Measurements from ENCODE around the gene RNF152.
A peak's percentile ranks its signal among the peaks of the same experiment; 100 is the strongest.

The RNF152 gene, protein sequence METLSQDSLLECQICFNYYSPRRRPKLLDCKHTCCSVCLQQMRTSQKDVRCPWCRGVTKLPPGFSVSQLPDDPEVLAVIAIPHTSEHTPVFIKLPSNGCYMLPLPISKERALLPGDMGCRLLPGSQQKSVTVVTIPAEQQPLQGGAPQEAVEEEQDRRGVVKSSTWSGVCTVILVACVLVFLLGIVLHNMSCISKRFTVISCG

GRCh38 chr18:61892683-61893308 is at the start of gene RNF152:
Gene RNF152 (minus strand): TSS chr18:61893007. CDS start chr18:61816463, 76,544 bp downstream.
- no peak for DNase-seq (ENCODE audit: low spot score)

GRCh38 chr18:61941948-61942471 is 49.2 kb upstream of the RNF152 start:
- DNase-seq (ENCODE audit: low spot score), result no peak

DNA sequence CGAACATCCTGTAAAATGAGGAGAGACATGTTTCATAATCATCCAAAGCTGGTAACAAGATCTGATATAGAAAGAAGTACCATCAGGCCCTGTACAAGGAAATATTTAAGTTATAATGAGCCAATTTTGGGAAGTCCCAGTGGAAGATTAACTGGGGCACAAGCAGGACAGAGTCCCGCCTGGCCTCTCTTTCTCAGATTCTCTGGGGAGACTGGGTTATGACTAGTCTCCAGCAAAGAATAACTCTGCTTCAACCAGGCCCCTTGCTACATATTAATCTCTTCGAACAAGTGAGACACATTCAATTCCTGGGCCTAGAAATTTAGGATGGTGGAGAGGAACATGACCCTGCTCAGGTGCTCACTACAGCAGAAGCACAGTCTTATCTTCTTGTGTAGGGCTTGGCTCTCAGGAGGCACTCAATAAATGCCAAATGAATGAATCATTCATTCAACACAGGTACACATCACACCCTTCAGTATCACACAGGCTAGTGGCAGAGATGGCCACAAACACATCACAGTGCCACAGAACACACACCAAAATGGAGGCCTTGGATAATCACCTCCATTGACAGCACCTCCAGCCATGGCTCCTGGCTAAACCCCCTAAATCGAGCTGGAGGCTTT is 46.4 kb upstream of the RNF152 start:
- no peak for DNase-seq (ENCODE audit: low spot score)

DNA sequence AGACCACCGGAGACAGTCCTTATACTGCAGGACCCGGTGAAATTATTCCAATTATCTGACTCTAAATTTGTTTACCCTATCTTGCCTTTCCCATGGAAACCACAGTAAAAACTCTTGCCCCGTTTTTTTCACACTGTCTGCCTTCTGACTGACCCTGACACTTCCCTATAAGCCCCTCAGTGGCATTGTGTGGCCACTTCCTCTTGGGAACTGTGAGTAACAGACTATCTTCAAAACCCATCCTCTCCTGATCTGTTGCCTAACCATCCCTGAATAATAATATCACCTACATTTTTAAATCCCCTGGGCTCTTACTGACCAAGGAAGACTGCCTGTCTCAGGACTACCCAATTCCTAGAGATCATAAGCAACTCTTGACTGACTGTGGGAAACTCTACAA is 42.6 kb upstream of the RNF152 start:
- DNase-seq (ENCODE audit: low spot score), result no peak

GRCh38 chr18:61931654-61932379 is 39.0 kb upstream of the RNF152 start:
- no peak for DNase-seq (ENCODE audit: low spot score)

- no peak for DNase-seq (ENCODE audit: low spot score)
Observed at GRCh38 chr18:61929881-61930640, 37.3 kb upstream of the RNF152 start.

DNA sequence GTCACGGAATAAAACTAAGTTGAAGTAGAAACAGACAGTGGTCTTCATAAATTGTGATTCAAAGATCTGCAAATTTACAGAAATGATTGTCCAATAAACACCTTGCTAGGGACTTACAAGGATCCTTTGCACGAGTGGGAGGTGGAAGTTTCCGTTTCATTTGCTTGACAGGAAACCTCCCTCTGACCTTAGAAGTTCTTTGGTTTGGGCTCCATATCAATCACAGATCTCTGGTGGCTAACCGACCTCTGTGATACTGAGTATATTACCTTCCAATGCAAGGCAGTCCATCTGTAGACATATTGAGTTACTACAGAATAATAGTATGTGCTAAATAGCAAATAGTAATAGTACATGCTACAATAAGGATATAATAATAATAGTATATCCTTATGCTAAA is 33.7 kb upstream of the RNF152 start:
- DNase-seq (ENCODE audit: low spot score), result no peak

DNA sequence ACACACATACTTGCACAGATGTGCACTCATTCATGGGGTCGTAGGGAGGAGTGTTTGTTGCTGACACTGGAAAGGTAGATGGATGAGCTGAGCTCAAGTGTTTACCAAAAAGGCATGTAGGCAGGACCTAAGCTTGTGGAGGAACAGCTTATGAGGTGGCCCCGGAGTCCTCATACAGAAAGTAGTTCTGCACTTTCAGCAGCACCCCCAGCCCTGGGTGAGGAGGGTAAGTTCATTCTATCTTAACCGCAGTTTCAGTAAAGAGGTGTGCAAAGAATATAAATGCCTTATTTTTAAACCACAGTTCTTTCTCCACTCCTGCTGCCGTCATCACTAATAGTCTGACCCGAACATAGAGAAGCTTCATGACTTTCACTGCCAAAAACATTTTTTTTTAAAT is 31.7 kb upstream of the RNF152 start:
- DNase-seq (ENCODE audit: low spot score), result no peak

DNA sequence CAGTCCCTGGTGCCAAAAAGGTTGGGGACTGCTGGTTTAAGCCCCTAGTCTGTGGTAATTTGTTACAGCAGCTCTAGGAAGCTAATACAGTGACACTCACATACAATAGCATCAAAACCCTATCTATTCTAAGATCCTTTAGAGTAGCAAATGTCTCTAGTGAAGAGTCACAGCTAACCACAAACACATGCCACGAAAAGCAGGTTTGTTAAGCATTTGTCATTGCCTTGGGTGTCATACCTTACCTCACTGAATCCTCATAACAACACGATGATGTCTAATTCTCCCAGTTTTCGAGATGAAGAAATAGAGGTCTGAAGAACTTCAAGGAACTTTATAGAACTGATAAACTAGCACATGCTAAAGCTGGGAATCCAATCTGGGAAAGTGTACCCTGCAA is 29.6 kb upstream of the RNF152 start:
- no peak for DNase-seq (ENCODE audit: low spot score)

DNA sequence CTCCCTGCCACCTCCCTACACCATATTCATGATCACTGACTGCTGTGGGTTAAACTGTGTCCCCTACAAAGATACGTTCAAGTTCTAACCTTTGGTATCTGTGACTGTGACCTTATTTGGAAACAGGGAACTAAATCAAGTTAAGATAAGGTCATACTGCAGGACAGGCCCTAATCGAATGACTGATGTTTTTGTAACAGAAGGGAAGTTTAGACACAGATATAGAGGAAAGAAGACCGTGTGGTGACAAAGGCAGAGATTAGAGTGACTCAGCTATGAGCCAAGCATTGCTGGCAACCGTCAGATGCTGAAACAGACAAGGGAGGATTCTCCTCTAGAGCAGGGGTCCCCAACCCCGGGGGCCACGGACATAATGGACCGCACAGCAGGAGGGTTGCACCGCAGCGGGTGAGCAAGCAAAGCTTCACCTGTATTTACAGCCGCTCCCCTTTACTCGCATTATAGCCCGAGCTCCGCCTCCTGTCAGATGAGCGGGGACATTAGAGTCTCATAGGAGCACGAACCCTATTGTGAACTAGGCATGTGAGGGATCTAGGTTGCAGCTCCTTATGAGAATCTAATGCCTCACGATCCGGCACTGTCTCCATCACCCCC is 28.9 kb upstream of the RNF152 start:
- no peak for DNase-seq (ENCODE audit: low spot score)

- DNase-seq (ENCODE audit: low spot score), result no peak
Observed at GRCh38 chr18:61917818-61918217, 25.0 kb upstream of the RNF152 start.

GRCh38 chr18:61912476-61912875 is 19.7 kb upstream of the RNF152 start:
- DNase-seq (ENCODE audit: low spot score), result no peak

DNA sequence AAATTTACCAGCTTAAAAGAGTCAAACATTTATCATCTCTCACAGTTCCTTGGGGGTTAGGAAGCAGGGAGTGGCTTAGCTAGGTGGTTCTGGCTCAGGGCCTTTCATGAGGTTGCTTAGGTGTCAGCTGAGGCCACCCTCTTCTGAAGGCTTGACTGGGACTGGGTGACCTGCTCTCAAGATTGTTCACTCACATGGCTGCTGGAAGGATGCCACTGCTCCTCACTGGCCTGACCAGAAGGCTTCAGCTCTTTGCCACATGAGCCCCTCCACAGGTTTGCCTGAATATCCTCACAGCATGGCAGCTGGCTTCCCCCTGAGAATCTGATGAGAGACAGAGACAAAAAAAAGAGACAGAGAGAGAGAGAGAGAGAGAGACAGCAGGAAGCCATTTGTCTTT is 17.3 kb upstream of the RNF152 start:
- DNase-seq (ENCODE audit: low spot score), result no peak

DNA sequence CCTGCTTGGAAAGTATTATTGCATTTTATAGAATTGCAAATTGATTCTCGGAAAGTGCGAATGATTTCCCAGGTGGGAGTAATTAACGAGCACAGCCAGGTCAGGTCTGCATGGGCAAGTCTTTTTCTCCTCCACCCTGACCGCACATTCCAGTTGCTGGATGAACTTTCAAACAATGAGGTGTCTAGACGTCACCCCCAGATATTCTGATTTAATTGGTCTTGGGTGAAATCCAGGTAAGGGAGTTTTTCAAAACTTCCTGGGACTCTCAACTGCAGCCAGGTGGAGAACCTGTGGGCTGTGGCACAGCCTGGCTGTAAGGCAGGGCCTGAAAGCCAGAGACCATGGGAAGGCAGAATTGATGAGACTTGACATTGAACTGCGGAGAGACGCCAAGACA is 15.9 kb upstream of the RNF152 start:
- DNase-seq (ENCODE audit: low spot score), result no peak

GRCh38 chr18:61901323-61901986 is 8.6 kb upstream of the RNF152 start:
- peak; percentile 25 for DNase-seq (ENCODE audit: low spot score)

GRCh38 chr18:61900504-61901281 is 7.9 kb upstream of the RNF152 start:
- no peak for DNase-seq (ENCODE audit: low spot score)

- peak; percentile 12 for DNase-seq (ENCODE audit: low spot score)
Observed at GRCh38 chr18:61898640-61899101, 5.9 kb upstream of the RNF152 start.

GRCh38 chr18:61896757-61897156 is 4.0 kb upstream of the RNF152 start:
- DNase-seq (ENCODE audit: low spot score), result no peak

GRCh38 chr18:61896118-61896517 is 3.3 kb upstream of the RNF152 start:
- no peak for DNase-seq (ENCODE audit: low spot score)
